Hematopoietic multipotent progenitor cell treated with erythropoietin and hydrocortisone succinate and interleukin-3 and kit ligand, for 4 days (in vitro differentiated cells): ENCODE measurements around the gene SEMA3C.
A peak's percentile ranks its signal among the peaks of the same experiment; 100 is the strongest.

ENCODE experiments used
- DNase-seq: peaks from one replicate; pipeline ENCODE4 v3.0.0-alpha.2; 2015

Gene SEMA3C

DNA sequence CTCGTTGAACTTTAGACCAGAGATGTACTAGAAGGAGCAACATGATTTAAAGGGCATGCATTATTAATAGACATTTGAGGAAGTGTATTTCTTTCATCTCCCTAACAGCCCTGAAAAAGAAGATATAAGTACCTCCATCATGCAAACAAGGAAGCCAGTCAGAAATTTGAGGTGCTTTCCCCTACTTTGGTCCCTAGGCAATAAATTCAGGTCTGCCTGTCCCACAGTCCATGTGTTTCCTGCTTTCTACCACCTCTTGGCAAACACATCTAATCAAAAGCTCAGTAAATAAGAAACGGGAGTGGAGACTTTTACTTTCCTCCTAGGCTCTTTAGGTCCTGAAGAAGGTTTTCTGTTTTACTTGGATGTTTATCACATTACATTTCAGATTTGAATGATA, 5.2 kb upstream of the SEMA3C start:
- peak; percentile 38 for DNase-seq

DNA sequence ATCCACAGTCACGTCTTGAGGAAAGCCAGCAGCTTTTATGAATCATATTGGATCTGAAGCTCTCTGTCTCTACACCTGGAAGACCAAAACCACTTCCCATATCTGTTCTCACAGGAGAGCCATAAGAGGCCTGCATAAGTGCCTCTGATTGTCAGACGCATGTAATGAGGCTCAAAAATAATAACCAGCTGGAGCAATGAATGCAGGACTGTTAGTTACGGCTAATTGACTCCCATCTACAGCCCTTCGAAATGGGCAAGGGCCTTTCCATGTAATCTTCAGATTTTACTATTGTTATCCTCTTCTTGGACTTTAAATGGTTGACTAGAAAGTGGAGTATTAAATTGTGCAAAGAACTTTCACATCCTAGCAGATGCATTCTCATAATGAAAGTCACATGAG, 4.4 kb upstream of the SEMA3C start:
- no peak for DNase-seq

DNA sequence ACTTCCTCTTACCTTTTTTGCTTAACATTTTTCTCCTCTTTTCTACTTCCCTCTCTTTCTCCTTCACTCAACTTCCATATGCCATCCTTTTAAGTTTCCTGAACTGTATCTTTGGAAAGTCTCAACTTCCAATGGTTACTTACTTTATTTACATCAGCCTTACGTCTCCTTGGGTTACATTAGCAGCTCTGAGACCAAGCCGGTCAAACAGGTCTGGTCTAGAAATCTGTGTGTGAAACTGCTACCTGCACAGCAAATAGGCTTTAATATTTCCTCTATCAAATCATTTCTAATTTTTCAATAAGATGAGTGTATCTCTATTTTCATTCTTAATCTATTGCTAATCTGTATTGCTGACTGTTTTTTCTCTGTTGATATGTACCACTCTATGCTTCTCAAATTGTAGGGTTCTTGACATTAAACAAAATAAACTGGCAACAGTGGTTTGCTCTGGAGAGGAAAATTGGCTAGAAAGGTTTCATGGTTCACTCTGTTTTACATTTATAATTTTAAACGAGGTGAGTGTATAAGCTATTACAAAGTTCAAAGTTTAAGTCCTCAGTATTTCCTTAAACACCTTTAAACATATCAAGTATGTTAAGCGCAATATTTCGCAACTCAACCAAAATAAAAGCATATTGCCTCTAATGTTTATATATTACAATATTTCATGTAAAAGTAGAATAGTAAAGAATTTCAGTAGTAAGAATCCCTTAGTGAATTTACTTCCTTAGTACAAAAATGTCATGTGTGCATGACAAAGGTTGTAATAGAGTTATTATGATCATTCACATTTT, 3.6 kb upstream of the SEMA3C start:
- DNase-seq: no peak

GRCh38 chr7:80921130-80921529, 2.3 kb upstream of the SEMA3C start:
- no peak for DNase-seq

DNA sequence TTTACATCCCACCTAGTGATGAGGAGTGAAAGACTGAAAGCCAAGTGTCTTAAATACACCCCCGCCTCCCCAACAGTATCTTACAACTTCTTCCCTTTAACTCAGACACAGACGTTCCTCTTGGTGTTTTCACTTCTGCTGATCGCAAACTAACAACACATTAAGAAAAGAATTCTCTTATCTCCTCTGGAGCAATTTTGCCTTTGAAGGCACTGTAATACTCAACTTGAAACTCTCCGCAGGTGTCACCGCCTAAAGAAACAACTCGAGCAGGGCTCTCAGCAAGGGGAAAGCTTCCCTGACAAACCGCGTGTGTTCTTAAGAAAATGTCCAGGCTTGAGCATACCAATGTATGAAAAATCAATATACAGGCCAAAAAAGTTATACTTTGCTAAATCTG, 452 bp downstream of the SEMA3C start:
- DNase-seq: peak; percentile 51

DNA sequence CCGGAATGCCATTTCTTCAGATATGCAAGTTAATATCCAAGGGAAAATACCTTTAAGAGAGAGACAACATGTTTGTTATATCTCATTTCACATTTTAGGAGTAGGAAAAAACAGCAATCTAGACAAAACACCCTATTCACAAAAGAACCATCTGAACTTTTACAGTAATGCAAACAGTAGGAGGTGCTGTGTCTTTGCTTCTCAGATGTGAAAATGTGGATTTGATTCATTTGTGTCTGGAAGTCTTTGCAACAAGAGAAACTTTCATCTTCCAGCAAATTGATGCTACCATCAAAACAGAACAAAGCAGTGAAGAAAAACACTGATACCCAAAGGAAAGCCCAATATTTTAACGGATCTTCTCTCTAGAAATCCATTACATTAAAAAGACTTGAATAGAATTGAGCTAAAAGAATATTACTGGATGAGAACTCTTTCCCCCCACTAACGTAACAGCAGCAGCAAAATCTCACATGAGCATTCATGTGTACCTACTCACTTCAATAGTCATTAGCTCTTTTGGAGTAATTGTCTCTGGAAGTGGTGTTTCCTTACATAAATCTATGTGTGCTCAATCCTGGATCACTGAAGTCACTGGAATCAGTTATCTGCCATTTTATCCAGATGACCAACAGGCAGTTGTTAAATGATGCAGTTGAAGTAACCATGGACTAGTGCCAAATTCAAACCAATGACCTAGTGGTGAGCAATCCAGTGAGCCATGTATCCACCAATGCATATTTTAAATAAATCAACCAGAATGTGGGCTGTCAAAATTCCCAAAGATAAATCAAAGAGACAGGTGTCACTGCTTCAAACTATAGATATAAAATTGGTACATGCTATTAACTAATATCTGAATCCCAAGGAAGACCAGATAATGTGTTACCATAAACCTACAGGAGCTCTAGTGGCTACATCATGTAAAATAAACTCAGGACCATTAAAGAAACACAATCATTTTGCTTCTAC, 1.8 kb downstream of the SEMA3C start:
- peak; percentile 62 for DNase-seq

GRCh38 chr7:80910228-80910627, 8.6 kb downstream of the SEMA3C start:
- DNase-seq: no peak

DNA sequence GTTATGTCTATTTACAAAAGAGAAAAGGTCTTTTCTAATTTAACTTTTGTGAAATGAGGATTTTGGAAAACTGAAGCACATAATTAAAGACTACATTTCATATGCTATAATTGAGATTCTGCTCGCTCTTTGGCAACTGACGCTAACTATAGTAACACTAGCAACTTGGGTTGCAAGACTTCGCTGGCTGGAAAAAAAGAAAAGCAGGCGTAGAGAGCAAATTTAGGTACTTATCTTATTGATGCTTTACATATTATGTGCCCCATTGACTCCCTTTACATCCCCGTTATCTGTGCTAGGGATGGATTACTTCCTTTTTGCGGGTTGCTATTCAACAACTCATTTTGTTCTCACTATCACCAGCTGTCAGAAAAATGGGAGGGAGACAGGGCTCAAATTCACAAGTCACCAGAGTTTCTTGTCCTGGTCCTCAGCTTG, 10.5 kb downstream of the SEMA3C start:
- peak; percentile 41 for DNase-seq

GRCh38 chr7:80907612-80908011, 11.2 kb downstream of the SEMA3C start:
- no peak for DNase-seq

DNA sequence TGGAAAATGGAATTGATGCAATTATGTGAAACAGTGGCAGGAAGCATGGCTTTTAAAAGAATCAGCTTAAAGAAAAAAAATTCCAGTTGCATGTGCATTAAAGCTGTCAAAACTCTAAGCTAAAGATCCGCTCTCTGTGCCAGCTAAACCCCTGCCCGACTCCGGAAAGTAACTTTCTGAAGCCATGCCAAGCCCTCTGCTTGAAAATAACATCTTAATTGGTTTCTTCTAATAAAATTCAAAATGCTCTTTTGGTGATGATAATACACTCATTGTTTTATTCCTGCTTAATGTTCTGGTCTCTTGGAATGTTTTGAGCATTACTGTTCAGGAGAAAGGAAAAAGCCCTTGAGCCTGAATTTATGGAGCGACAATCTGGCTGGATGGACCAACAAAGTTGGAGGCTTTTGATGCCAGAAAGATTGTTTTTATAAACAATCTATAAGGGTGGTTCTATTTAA, 11.7 kb downstream of the SEMA3C start:
- DNase-seq: no peak

GRCh38 chr7:80905334-80905733, 13.5 kb downstream of the SEMA3C start:
- no peak for DNase-seq

DNA sequence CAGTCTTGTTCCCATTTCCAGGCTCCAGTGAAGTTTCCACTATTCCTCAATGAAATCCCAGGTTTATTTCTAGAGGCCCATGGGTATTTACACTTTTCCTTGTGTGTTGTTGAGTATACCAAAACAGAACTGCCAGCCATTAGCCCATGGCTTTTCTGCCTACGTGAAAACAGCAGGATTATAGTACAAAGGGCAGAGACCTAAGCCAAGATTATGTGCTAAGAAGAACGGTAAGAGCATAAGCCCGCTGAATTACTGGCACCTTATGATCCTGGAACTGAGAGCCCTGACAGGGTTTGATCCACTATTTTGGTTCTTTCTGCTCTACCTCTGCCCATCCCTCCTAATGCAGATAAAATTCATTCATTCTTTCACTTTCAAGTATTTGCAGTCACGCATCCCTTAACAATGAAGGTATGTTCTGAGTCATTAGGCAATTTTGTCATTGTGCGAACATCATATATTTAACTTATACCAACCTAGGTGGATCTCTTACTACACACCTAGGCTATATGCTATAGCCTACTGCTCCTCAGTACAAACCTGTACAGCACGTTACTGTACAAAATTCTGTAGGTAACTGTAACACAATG, 16.0 kb downstream of the SEMA3C start:
- no peak for DNase-seq

DNA sequence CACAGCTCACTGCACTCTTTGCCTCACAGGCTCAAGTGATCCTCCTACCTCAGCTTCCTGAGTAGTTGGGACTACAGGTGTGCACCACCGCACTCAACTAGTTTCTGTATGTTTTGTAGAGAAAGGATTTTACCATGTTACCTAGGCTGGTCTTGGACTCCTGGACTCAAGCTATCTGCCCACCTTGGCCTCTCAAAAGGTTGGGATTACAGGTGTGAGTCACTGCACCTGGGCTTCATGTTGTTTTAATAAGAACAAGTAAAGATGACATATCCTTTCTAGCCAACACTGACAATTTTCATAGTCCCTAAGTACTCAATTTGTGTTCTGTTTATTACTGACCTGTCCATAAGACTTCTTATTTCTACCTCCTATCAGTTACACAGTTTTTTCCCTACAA, 16.8 kb downstream of the SEMA3C start:
- DNase-seq: no peak

DNA sequence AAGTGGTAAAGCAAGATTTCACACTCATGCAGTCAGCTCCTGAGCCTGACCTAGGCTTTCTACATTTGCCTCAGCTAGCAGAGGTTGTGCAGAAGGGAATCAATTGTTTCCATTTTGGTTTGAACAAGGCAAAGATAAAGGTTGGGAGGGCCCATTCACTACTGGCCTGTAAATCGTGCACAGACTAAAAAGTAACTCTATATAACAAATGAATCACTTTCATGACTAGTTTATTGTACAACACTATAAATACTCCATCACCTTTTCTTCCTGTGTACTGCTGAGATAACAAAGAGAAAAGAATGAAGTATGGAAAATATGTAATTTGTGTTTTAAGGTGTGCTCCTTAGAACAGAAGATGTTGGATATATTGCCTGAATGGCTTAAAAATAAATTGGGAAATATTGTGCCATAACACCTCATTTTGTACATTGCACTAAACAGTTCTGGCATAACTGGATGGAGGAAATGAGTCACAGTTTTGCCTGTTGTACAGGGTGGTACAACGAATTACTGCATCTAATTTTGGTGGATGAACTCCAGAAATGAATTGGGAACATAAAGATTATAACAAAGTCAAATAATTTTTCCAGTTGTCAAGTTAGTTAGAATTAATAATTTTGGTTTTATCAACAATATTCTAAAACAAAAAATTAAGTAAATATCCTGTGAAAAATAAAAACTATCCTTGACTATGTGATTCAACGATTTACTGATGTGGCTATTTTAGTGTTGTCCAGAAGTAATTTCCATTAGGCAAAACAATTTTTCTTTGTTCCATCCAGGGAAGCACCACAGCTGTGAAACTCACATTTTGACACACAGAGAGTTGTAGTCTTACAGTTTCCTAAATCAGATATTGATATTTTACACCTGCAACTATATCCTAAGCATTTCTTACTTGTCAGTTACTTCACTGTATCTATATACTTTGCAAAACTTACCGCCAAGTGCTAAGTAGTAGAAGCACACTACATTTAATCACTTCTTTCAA, 18.0 kb downstream of the SEMA3C start:
- DNase-seq: no peak

- DNase-seq: no peak
Measured at GRCh38 chr7:80896906-80897598, 21.8 kb downstream of the SEMA3C start.

- no peak for DNase-seq
Measured at GRCh38 chr7:80895056-80895455, 23.8 kb downstream of the SEMA3C start.

DNA sequence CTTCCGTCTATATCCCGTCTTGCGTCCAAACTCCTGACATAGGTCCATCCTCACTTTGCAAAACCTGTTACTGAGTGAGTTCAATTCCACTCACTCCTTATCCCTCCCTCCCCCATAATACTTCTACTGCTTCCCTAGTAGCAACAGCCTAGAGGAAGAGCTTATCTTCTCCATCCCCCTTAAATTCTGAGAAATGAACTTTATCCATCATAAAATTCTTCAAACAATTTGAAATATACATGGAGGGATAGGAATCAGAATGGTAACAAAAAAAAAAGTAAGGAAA, 27.6 kb downstream of the SEMA3C start:
- no peak for DNase-seq

- no peak for DNase-seq
Measured at GRCh38 chr7:80890426-80891258, 28.2 kb downstream of the SEMA3C start.

DNA sequence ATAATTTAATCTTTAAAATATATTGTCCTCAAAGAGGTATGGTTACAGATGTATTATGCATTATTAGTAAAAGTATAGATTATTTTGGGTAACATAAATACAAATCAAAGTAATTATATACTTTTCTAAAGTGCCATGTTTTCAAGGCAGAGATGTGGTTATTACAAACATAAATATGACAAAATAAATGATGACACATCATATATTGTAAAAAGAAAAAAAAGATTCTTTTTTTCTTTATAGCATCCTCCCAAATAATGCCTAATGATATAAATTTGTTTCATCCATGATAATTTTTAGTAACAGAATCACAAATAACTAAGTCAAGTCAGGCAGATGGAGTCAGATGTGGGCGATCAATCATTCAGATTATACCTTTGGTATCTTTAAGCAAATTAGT, 29.3 kb downstream of the SEMA3C start:
- no peak for DNase-seq

- DNase-seq: no peak
Measured at GRCh38 chr7:80885757-80886156, 33.1 kb downstream of the SEMA3C start.
